HG02870 (cell line): ENCODE data around the gene EYA4.

ENCODE experiments used
- ATAC-seq: cut with Tn5 transposase; IDR thresholded peaks from one replicate; pipeline ENCODE4 v1.9.1; 2021; ENCODE audit warnings: mild to moderate bottlenecking, moderate library complexity; ENCODE audit not compliant: unreplicated experiment

EYA4 gene

DNA sequence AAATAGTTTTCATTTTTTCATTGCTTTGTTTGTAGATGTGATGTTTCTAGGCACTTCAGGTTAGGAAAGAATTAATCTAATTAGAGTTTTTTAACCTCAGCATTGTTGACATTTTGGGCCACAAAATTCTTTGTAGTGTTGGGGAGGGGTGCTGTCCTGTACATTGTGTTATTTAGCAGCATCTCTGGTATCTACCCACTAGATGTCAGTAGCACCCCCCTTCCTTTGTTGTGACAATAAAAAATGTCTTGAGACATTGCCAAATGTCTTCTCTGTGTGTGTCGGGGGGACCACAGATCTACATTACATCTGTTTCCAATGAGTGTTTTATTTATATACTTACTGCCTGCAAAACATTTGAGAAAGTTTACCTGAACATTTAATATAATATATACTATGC is 45.6 kb downstream of the EYA4 start:
- ATAC-seq: no peak

DNA sequence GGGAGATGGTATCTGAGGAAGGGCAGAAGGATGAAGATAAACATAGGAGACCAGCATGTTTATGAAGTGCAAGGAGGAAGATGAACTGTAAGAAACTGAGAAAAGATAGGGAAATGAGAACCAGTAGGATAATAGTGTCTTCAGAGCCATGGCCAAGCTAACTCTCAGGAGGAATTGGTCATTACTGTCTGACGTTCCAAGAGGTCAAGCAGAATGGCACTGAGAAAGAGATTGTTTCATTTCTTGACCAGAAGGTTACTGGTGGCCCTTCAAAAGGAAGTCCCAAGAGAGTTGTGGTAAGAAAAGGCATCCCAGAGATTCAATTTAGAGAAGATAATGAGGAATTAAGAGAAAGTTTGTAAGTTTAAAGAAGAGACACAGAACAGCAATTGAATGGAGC is 47.5 kb downstream of the EYA4 start:
- ATAC-seq: no peak

DNA sequence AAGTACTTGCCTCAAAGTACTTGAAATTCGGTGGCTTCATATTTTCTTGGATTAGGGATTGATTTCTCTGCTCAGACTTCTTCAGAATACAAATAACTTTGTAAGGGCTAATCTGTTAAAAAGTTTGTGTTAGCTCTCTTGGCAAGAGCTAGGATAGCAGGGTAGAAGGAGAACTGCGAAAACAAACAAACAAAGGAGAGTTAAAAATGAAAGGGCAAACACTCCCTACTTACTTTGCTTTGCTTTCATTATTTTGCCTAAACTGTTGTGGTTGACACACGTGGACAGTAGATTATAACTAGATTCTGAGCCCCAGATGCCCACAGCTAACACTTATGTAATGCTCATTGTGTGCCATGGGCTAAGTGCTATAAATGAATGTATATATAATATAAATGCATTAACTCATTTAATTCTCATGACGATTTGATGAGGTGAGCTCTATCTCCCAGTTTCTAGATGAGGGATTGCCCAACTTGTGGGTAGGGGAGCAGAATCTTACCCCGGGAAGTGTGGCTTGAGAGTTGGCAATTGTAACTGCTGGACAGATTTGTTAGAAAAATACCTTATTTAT is 48.7 kb downstream of the EYA4 start:
- no peak for ATAC-seq

DNA sequence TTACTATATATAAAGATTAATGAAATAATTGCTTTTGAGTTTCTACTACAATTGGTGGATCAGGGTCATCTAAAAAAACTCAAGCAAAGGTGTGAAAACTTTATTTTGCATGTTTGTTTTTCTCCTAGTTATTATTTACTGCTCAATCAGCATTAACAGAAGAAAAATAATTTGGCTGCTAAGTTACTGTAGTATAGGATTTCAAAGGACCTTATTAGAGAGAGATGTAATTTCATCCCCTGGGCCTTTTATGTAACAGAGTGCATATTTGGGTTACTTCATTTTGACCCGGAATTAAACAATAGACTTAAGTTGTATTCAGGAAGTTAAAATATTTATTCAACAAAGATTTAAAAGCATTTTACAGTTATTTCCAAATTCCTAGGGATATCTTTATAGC is 49.8 kb downstream of the EYA4 start:
- ATAC-seq: no peak

DNA sequence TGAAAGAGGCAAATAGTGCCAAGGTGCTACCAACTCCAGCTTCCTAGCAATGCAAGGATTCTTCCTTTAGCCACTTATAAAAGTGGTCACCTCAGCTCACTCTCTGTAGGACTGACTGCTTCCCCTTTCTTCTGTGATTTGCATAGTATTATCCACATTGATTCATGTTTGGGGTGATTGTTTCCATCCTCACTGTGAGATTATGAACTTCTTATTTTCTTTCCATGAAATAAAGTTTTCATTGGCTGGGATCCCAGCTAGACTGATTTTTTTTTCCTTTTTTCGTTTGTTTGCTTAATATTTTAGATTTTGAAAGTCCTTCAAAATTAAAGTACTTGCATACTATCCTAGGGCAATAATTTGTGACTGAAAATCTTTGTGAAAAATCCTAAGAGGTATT is 50.5 kb downstream of the EYA4 start:
- ATAC-seq: no peak

DNA sequence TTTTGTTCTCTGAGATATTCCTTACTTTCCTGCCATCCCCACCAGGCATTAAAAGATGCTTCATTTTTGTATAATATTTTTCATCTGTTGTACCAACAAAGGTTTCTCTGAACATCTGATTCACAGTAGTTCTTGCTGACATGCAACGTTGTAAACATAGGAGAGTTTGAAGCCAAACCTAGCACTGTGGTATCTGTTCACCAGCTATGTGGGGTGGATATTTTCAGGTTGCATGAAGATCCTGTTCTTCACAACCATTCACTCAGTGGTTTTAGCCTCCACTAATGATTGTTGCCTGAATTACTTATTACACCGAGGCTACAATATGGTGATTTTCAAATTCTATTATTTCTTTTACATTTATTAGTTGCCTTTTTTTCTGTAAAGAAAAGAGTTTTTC is 56.5 kb downstream of the EYA4 start:
- ATAC-seq: no peak

DNA sequence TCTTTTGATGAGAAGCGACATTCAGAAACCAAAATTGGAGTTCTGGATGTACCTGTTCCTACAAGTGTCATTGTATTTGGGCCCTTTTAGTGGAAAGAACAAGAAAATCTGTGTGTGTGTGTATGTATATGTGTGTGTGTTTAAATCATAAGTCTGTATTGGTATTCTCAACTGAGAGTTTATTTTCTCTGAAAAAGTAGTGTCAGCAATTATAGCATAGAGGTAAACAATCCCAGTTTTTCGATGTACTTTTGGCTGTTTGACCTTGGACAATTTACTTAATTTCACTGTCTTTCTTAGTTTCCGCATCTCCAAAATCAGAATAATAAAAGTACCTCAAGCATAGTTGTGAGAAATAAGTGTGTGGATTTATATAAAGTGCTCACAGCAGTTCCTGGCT is 57.2 kb downstream of the EYA4 start:
- ATAC-seq: no peak

DNA sequence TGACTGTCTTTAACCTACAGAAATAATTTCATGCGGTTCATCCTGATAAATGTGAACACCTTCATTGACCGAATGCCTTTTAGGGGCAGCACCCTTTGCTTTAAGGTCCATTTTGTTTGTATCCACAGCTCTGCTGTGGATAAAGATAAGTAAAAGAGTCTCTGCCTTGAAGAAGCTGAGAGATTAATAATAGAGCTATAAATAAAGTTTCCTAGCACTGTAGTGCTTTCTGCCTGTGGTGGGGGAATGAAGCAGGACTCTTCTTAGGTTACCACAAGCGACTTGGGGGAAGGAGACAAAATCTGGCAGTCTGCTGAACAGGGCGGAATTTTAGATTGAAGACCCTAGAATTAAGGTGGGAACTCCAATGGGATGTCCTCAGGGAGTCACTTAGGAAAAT is 57.6 kb downstream of the EYA4 start:
- no peak for ATAC-seq

DNA sequence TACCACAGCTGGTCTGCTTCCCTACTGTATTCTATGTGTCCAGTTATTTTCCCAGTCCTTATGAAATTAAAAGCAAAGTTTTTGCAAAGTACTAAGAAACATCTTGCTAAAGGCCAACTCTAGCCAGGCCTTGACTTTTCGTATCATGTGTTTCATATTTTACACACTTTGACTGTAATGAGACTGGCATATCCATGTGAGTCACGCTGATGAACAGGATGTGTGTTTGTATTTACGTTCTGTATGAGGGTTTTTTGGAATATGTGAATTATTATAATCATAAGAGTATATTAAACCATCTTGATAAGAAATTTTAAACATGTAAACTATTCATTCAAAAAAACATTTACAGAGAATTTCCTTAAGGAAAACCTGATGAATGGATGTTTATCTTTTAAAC is 59.7 kb downstream of the EYA4 start:
- ATAC-seq: no peak

DNA sequence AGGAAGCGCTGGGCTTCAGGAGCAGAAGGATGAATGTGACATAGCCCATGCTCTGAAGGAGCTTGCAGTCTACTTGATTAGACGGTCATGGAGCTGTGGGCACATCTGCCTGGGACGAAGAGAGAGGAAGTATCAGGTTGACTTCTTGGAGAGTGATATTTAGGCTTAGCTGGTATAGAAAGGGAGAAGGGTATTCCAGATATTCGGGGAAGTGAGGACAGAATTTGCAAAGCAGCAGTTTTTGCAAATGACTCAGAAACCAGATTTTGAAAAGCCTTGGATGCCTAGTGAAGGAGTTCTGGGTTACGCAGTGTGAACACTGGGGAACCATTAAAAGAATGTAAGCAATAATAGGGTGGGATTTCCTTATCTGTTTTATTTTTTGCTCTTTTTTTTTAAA is 60.7 kb downstream of the EYA4 start:
- ATAC-seq: no peak

DNA sequence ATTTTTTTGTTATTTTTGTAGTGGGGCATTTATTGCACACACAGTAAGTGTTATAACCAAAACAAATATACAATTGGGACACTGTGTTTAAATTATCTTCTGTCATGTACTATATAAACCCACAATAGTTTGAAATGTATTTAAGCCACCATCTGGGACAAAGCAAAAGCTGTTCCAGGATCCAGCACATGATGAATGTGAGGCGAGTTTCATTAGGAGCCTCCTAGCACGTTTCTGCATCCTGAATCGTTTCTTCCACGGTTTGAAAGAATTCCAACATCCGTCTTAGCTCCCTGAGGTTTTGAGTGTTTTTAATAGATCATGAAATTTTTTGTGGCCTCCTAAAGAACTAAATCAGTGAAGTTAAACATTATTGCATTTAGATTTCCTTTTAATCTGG is 65.8 kb downstream of the EYA4 start:
- ATAC-seq: no peak

DNA sequence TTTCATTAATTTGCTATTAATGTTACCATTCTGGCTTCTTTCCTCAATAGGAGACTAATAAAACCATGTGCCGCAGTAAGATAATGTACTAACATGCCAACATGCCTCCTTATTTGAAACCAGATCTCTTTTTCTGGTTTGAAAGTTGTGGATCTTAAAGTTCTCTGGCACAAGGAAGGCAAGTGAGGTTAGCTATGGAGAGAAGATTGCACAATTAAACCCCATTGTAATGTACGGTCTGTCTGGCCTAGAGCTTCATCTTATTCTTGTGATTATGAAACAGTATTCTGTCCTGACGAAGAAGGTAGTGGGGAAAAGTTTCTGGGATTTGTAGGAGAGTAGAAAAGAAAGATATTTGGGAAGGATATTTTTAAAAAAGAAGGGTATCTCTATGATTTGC is 68.4 kb downstream of the EYA4 start:
- no peak for ATAC-seq

DNA sequence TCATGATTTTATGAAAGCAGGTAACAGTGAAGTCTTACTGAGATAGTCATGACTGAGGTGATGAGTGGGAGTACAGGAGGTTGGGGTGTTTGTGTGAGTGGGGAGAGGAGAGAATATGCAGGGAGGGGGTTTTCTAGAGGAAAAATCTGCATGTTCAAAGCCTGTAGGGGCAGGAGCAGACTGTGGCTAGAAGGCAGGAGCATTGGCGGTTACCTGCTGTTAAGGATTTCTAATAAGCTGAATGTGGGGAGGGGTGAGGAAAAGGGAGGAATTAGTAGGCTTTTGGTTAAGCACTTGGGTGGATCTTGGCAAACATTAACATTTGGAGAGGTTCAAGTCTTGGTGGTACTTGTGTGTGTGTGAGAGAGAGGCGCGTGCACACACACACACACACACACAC is 70.8 kb downstream of the EYA4 start:
- ATAC-seq: no peak

DNA sequence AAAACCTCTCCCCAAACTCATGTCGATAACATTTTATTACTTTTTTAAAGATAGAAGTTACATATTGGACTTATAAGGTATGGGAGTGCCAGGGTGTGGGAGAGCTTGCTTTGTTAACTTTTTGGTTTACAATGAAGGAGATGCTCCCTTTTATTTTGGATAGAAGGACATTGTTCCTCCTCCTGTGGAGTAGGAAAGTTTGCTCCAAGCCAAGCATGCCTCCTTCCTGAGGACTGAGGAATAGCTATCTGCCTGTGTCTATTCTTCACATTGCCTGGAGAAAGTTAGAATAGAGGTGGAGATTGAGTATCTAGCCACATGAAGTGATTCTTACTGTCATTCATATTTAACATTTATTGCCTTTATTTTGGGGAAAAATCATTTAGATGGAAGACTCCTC is 71.9 kb downstream of the EYA4 start:
- no peak for ATAC-seq

DNA sequence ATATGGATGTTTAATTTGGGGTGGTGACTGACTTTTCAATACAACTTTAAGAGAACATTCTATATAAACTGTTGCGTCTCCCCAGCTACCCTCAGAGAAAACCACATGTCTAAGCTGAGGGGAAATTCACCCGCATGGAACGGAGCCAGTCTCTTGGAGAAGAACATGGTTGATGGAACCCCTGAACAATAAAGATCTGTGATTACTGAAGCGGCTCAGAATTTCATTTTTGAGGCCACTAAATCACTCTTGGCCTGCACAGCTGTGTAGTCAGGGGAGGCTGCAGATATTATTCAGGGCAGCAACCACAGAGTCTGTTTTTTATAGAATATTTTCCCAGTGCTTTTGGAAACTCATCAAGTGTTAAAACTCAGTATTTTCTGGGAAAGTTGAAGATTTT is 73.8 kb downstream of the EYA4 start:
- ATAC-seq: no peak

DNA sequence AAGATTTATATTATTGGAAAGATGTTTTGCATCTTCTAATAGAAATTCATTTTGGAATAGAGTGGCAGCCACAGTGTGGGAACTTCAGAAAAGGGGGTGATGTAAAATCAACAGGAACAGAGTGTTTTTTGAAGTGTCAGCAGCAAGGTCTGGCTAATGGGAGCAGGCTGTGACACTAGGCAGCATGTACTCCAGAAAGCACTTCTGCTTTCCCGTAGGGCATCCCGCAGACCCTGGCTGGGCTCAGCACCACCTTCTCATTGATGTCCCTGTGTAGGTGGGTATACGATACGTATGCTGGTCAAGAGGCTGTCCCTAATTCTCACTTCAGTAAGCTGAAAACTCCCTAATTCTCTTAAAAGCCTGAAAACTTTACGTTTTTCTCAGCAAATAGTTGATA is 74.7 kb downstream of the EYA4 start:
- ATAC-seq: no peak

DNA sequence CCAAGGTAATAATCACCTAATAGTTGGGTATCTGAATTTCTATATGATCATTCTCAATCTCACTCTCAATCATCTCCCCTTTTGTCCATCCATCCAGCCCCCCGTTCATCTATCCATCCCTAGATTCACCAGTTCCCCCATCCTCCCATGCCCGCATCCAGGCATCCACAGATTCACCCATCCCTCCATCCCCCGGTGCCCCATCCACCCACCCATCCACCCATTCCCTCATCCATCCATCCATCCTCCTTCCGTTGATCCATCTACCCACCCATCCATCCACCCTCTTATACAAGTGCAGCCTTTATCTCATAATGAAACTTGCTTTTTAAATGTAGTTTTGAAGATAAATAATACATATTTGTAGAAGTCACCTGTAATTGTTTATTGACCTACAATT is 76.5 kb downstream of the EYA4 start:
- ATAC-seq: no peak

DNA sequence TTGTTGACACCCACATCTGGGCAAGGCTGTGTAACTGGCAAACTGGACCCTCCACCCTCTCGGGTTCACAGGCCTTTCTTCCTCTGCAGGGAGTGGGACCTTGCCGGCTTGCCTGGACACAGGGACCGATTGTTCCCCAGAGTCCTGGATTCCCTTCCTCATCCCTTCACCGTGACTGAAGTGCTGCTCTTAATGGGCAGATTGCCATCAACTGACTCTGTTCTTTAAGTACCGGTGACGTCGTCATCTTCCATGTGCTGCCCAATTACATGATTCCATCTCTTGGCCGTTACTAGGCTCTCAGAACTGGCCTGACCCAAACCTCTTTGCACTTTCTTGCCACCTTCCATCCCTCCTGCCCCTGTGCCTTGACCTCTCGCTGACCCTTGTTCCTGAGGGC is 85.4 kb downstream of the EYA4 start:
- no peak for ATAC-seq

DNA sequence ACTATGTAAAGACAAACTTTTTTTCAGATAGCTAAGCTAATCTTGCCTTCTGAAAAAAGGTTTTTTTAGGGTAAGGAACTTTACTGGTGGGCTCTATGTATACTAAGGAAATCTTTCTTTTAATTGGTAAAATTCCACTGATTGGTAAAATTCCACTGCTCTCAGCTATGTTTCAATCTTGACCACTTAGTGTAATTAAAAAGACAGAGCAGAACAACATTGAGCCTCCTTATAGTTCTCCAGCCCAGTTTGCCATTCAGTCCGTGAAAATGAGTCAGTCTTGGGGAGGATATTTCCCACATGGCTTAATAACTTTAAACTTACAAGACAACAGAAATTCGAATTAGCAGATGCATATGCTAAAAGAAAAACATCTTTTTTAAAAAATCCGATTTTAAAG is 92.7 kb downstream of the EYA4 start:
- ATAC-seq: no peak

DNA sequence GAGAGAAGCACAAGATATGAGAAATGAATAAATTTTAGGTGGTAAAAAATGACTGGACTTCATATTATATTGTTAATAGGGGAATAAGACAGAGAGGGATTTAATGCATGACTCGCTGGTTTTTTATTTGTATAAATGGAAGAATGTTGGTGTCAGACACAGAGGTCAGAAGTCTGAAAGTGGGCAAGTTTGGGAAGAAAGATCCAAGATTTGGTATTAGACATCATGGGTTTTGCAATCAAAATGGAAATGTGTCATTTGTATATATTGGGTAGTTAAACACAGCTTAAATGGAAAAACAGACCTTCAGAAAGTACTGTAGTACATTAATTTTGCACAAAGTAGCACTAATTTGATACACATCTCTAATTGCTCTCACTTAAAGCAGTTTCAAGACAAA is 96.2 kb downstream of the EYA4 start:
- no peak for ATAC-seq

DNA sequence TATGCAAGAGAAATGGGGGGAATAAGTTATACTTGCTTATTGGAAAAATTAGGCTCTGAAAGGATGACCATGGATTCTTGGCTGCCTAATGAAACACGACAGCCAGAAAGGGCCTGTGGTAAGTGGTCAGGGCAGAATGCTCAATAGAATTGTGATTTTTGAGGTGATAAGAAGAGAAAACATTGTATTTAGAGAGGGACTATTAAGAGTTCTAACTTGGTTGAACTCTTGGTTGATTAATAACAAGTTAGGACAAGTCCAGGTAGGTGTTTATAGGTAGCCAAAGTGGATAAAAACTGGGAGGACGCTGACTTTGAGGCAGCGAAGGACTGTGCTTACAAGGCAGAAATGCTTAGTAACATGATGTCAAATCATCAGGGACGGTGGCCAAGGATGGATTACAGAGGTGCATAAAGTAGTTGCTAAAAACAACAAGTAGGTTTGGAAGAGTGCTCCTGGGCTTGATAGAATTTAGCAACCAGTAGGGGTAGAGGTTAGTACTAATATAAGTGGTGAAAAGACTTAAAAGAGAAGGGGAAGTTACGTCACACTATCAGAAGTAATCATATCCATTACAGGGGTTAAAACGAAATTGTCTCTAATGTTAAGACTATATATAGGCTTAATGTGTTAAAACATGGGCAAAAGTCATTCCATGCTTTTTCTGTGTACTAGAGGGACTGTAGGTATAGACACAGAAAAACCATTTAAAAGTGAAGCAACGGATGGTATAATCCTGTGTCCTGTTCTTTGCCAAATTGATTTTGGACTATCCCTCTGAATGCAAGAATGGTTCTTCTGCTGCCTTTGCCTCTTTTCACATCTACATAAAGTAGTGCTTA is 98.6 kb downstream of the EYA4 start:
- ATAC-seq: no peak

DNA sequence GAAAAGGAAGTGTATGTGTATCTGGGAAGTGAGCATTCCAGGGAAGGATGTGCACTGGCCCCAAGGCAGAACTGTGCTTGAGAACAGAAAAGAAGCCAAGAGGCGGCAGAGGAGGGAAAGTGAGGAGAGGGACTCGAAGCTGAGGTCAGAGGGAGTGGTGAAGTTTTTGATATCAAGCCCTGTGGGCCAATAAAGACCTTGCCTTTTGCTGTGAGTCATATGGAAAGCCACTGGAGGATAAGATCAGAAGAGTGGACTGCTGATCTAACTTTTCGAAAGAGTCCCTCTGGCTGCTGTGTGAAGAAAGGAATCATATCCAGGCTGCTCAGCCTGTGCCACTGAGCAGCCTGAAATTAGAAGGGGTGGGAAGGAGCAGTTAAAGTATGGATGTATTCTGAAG is 99.4 kb downstream of the EYA4 start:
- no peak for ATAC-seq

DNA sequence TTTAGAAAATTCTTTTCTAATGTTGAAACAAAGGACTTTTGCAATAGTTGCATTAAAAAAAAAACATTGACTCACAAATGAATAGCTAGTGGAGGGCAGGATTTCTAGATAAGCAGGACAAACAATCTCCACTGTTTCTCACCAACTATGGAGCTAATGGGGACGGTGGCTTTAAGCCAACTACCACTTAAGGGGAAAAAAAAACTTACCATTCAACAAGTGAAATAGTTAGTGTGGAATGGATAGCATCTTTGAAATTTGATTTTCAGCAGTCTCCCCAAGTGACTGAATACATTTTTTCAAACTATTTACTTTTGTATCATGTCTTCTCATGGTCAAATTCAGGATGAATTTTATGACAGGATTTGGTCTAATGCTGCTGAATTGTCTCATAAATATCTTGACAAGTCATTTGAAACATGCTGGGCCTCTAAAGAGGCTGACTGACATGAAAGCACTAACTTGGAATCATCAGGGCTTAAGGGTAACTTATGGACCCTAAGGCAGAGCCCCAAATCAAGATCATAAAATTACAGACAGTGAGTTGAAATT is 100.5 kb downstream of the EYA4 start:
- ATAC-seq: no peak
